Activated T-helper 1 cell treated with Interleukin-2 at 50 U/mL for 16 hours (primary cell): Measurements from ENCODE around the gene SMOC2.

Experiments
- DNase-seq: peaks from one replicate; pipeline ENCODE4 v3.0.0-alpha.2; 2020; ENCODE audit warnings: low read depth

SMOC2 gene

DNA sequence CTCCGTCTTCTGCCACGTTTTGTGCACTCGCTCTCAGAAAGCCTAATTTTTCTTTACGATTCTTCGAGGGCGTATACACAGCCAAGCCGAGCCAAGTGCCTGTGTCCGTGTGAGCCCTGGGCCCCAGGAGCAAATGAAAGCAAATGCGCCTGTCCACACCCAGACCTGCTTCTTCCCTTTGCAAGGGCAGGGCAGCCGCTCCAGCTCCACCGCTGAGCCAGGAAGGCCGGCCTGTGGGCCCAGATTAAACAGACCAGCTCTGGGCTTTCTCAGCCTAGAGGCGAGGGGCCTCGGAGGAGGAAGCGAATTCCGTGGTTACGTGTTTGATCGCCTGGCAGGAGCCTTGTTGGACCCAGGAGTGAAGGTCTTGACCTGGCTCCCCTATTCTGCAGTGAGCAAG lies 184.6 kb downstream of the SMOC2 start:
- no peak for DNase-seq

- no peak for DNase-seq
These were observed 185.1 kb downstream of the SMOC2 start for GRCh38 chr6:168626046-168626602.

- DNase-seq: no peak
These were observed 186.7 kb downstream of the SMOC2 start for GRCh38 chr6:168627506-168628175.

DNA sequence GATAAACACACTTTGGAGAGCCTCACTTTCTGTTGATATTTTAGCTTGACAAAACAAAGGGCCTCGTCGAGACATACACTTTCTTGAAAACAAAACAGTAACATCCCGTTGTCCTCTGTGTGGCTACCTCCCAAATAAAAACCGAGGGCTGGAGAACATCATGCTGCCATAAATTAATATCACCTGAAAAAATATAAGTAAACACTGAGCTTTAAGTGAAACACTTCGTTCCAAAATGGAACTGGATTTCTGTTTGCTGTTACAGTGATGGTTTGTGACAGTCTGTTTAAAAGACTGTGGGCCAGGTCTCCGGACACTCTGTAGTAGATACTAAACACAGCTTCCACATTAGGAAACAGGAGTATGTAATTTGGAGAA lies 187.2 kb downstream of the SMOC2 start:
- no peak for DNase-seq

- no peak for DNase-seq
These were observed 187.8 kb downstream of the SMOC2 start for GRCh38 chr6:168628732-168629245.

GRCh38 chr6:168631564-168631963 lies 190.6 kb downstream of the SMOC2 start:
- no peak for DNase-seq

GRCh38 chr6:168632694-168633093 lies 191.7 kb downstream of the SMOC2 start:
- no peak for DNase-seq

DNA sequence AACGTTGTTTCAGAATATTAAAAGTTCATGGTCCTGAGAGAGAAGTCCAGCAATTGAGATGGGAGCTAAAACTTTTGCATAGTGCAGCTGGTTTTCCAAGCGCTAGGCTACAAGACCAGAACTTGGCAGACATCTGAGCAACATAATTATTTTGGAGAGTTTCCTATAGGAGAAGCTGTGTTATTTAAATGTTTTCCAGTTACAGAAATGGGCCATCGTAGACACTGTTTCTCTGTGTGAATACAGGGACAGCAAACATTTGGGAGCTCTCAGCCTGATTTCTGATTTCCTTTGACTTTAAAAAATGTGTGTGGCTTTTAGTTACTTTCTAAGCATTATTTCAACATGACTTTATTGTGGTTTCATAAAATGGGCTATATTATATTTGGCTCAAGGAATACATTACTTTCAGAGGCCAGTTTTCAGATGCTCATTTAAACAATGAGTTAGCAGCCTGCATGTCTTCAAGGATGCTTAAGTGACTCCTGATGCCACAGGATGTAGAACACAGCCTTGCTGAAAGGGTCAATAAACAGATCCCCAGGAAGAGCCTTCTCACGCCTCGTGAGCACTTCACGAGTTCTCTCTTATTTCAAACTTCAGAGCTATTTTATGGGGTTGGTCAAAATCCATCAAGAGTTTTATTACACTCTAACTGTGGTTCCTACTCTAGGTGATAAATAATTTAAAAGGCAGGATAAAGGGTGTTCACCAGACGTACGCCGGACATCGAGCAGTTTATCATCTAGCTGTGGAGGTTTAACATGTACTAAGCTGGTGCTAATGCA lies 193.8 kb downstream of the SMOC2 start:
- no peak for DNase-seq

GRCh38 chr6:168636147-168637004 lies 195.4 kb downstream of the SMOC2 start:
- DNase-seq: no peak

- no peak for DNase-seq
These were observed 196.8 kb downstream of the SMOC2 start for GRCh38 chr6:168637834-168638233.

- no peak for DNase-seq
These were observed 197.7 kb downstream of the SMOC2 start for GRCh38 chr6:168638468-168639271.

DNA sequence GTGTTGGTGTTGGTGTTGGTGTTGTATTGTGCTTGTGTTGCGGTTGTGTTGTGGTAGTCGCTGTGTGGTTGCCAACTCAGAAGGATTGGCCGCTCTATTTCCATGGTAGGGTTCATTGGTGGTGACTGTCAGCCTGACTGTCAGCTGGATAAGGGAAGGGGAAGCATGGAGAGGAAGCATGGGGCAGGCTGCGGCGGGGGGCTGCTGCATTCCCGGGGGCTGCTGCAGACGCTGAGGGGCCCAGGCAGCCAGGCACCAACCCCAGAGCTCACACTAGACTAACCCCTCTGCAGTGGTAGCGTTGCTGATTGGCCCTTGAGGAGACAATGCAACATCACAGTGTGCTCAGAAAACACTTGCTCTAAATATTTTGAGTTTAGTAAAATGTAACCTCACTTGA lies 199.2 kb downstream of the SMOC2 start:
- DNase-seq: no peak

DNA sequence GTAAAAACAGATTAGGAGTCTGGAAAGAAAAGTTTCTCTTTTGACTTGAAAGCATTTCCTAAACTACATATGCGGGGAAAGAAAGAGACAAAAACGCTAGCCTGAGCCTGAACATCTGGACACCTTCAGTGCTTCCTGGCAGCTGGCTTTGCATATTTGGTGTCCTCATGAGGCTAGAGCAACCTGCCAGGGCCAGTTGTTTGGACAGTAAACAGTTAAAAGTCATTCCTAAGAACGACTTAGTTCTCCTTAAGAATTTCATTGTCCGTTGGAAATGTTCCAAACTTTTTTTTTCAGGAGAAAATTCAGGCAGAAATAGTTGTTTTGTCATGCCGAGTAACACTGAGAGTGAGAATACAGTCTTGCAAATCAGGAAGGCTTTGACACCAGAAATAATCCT lies 199.8 kb downstream of the SMOC2 start:
- DNase-seq: no peak

GRCh38 chr6:168641446-168641845 lies 200.5 kb downstream of the SMOC2 start:
- no peak for DNase-seq

GRCh38 chr6:168643401-168643800 lies 202.4 kb downstream of the SMOC2 start:
- no peak for DNase-seq

- DNase-seq: no peak
These were observed 204.3 kb downstream of the SMOC2 start for GRCh38 chr6:168645326-168645725.

DNA sequence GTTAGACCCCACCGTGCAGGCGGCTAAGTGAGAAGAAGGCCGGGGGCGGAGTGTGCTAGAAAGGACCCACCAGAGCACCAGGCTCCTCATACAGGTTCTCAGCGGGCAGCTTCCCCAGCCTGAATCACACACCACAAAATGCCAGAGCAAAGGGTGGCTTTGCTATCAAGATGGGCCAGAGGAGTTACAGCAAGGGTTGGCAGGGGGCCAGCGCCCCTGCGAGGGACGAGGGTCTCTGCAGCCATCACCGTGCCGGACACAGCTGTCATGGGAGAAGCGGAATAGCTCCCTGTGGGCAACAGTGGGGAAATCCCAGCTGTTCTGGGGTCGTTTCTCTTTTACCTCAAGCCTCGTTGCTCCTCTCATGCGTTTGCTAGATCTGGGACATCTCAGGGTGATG lies 206.3 kb downstream of the SMOC2 start:
- DNase-seq: no peak

DNA sequence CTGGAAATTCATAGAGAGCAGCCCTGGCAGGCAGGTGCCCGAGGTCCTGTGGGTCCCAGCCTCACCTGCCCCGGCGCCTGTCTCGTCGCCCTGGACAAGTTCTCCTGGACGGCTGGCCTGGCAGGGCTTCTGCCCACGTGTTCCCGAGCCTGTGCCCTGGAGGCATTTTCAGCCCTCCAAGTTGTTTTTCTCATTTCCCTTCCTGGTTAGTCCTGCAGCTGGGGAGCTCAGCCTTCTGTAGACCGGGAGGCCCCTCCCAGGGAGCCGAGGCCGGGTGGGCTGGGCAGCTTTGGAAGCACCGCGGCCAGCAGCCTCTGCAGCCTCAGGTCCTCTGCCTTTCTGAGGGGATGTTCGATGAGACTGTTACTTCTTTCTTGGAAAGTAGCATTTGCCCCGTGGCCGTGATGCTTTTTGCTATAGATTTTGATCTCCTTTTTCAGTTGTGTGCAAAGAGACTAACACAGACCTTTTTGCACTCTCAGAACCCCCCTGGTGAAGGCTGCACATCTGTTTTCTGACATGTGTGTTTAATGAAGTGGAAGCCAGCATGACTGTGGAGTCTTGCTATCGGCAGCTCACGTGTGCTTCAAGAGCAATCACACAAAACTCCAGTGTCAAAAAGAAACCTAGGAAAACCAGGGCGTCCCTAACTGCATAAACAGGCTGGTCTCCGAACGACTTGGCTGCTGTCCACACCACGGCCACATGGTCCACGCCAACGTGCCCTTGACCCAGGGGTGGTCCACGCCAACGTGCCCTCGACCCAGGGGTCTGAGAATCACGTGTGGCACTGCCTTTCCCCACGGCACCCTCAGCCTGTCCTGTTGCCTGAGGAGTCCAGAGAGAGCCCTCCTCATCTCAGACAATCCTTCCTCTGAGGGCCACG lies 207.5 kb downstream of the SMOC2 start:
- DNase-seq: no peak

- DNase-seq: no peak
These were observed 208.2 kb downstream of the SMOC2 start for GRCh38 chr6:168649209-168649608.

DNA sequence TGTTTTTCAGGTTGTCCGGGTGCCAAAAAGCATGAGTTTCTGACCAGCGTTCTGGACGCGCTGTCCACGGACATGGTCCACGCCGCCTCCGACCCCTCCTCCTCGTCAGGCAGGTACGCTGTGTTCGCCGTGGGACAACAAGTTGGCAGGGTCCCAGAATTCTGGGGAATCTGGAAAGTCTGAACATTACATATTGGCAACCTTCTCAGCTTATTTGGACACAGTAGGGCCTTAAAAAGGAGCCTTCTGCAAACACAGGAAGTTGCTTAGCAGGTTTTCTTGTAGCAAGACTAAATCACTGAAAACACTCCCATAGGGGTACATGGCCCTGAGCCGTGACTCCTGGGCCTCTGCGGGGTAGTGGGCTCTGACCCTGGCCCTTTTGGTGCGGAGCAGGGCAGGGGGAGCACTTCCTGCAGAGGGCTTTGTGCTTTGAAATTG lies 209.7 kb downstream of the SMOC2 start:
- no peak for DNase-seq
